NCI-H82 (cell line): ENCODE results near the gene KDM8.

Experiments used
- DNase-seq: peaks from one replicate; lab custom pipeline; 2025; lab: John Stamatoyannopoulos, UW

The KDM8 gene

GRCh38 chr16:27203507-27204311 lies at the start of gene KDM8:
TSS of gene KDM8 (plus strand) at chr16:27203526. CDS start at chr16:27210124, 6,598 bp downstream.
- peak; percentile 100 for DNase-seq

- DNase-seq = peak; percentile 61
Measured at GRCh38 chr16:27154705-27155521, 48.4 kb upstream of the KDM8 start.

- DNase-seq = no peak
Measured at GRCh38 chr16:27156579-27156978, 46.7 kb upstream of the KDM8 start.

GRCh38 chr16:27161398-27161797 lies 41.9 kb upstream of the KDM8 start:
- no peak for DNase-seq

GRCh38 chr16:27164352-27164751 lies 39.0 kb upstream of the KDM8 start:
- no peak for DNase-seq

GRCh38 chr16:27165576-27165975 lies 37.8 kb upstream of the KDM8 start:
- DNase-seq = no peak

- DNase-seq = no peak
Measured at GRCh38 chr16:27168790-27169189, 34.5 kb upstream of the KDM8 start.

- no peak for DNase-seq
Measured at GRCh38 chr16:27169511-27170071, 33.7 kb upstream of the KDM8 start.

- no peak for DNase-seq
Measured at GRCh38 chr16:27171584-27171983, 31.7 kb upstream of the KDM8 start.

- DNase-seq = no peak
Measured at GRCh38 chr16:27174007-27174406, 29.3 kb upstream of the KDM8 start.

GRCh38 chr16:27174798-27175197 lies 28.5 kb upstream of the KDM8 start:
- DNase-seq = no peak

- DNase-seq = peak; percentile 21
Measured at GRCh38 chr16:27175888-27176287, 27.4 kb upstream of the KDM8 start.

GRCh38 chr16:27177031-27177774 lies 26.1 kb upstream of the KDM8 start:
- no peak for DNase-seq

GRCh38 chr16:27179500-27180072 lies 23.7 kb upstream of the KDM8 start:
- peak; percentile 72 for DNase-seq

GRCh38 chr16:27181019-27181790 lies 22.1 kb upstream of the KDM8 start:
- DNase-seq = peak; percentile 13

GRCh38 chr16:27182906-27183405 lies 20.4 kb upstream of the KDM8 start:
- DNase-seq = no peak

- DNase-seq = no peak
Measured at GRCh38 chr16:27185776-27186130, 17.6 kb upstream of the KDM8 start.

GRCh38 chr16:27188633-27189032 lies 14.7 kb upstream of the KDM8 start:
- DNase-seq = no peak

- DNase-seq = peak; percentile 13
Measured at GRCh38 chr16:27189335-27189972, 13.9 kb upstream of the KDM8 start.

- DNase-seq = no peak
Measured at GRCh38 chr16:27190316-27190871, 12.9 kb upstream of the KDM8 start.
